SU-DHL-6 (cell line): Measurements from ENCODE around the gene RGL4.

Experiments
- H2AFZ ChIP-seq: fragments of 200-600 bp; sonication (generic); 2 replicates; pipeline ENCODE4 v1.6.1; 2014; ENCODE audit warnings: low read depth, mild to moderate bottlenecking, moderate library complexity, mixed read lengths, antibody characterized with exemption, low read length; ENCODE audit not compliant: severe bottlenecking
- H3F3A ChIP-seq: fragments of 200-600 bp; shearing (Covaris generic); 2 replicates; pipeline ENCODE4 v1.6.0; 2016; ENCODE audit warnings: antibody characterized with exemption, mild to moderate bottlenecking; ENCODE audit not compliant: insufficient read depth
- H3K27ac ChIP-seq: fragments of 200-600 bp; sonication (generic); 2 replicates; pipeline ENCODE4 v1.5.1; 2016; ENCODE audit warnings: low read depth, mild to moderate bottlenecking, low read length, moderate library complexity, mixed read lengths
- H3K27me3 ChIP-seq: fragments of 200-600 bp; sonication (generic), shearing (Covaris generic); 2 replicates; pipeline ENCODE4 v1.6.0; 2014; ENCODE audit warnings: mild to moderate bottlenecking, low read length
- H3K36me3 ChIP-seq: fragments of 200-600 bp; sonication (generic); 2 replicates; pipeline ENCODE4 v1.6.1; 2014; ENCODE audit warnings: mild to moderate bottlenecking, low read length, mixed read lengths
- H3K4me2 ChIP-seq: fragments of 300-600, 200-600 bp; shearing (Covaris generic), sonication (generic); 2 replicates; pipeline ENCODE4 v1.6.0; 2014; ENCODE audit warnings: low read length, low read depth, mild to moderate bottlenecking; ENCODE audit not compliant: poor library complexity, severe bottlenecking
- H3K4me3 ChIP-seq: fragments of 200-600 bp; sonication (generic); 2 replicates; pipeline ENCODE4 v1.5.1; 2014; ENCODE audit warnings: antibody characterized with exemption, low read length, mild to moderate bottlenecking, mixed read lengths; ENCODE audit not compliant: insufficient read depth, poor library complexity, severe bottlenecking
- H3K79me2 ChIP-seq: fragments of 200-600 bp; sonication (generic); 2 replicates; pipeline ENCODE4 v1.6.1; 2014; ENCODE audit warnings: mild to moderate bottlenecking, low read length, moderate library complexity; ENCODE audit not compliant: insufficient read depth
- H3K9ac ChIP-seq: fragments of 200-600 bp; sonication (generic); 2 replicates; pipeline ENCODE4 v1.7.0; 2014; ENCODE audit warnings: mild to moderate bottlenecking, low read length
- H3K9me2 ChIP-seq: fragments of 200-600 bp; sonication (generic); replicated peaks from 2 replicates; pipeline ENCODE4 v1.6.1; 2014; ENCODE audit warnings: low read length; ENCODE audit not compliant: insufficient read depth
- H3K9me3 ChIP-seq: fragments of 200-600 bp; sonication (generic); 2 replicates; pipeline ENCODE4 v1.6.1; 2014; ENCODE audit warnings: low read length, mixed read lengths; ENCODE audit not compliant: insufficient read depth
- H4K20me1 ChIP-seq: fragments of 200-600 bp; sonication (generic); 2 replicates; pipeline ENCODE4 v1.6.1; 2014; ENCODE audit warnings: low read depth, mild to moderate bottlenecking, antibody characterized with exemption, low read length, moderate library complexity, mixed read lengths
- EZH2phosphoT487 ChIP-seq: fragments of 200-600 bp; sonication (generic), shearing (Covaris generic); conservative IDR thresholded peaks from 2 replicates; pipeline ENCODE4 v1.6.1; 2018; ENCODE audit warnings: mild to moderate bottlenecking, antibody characterized with exemption, low read length, moderate library complexity, mixed read lengths
- TF ChIP-seq, protein P1 (sequence below): fragments of 200-600 bp; sonication (generic); IDR thresholded peaks from one replicate; pipeline ENCODE4 v1.5.1; 2017; ENCODE audit warnings: antibody characterized with exemption, mild to moderate bottlenecking, low read length, moderate library complexity; ENCODE audit not compliant: insufficient read depth, poor library complexity, severe bottlenecking

The RGL4 gene

DNA sequence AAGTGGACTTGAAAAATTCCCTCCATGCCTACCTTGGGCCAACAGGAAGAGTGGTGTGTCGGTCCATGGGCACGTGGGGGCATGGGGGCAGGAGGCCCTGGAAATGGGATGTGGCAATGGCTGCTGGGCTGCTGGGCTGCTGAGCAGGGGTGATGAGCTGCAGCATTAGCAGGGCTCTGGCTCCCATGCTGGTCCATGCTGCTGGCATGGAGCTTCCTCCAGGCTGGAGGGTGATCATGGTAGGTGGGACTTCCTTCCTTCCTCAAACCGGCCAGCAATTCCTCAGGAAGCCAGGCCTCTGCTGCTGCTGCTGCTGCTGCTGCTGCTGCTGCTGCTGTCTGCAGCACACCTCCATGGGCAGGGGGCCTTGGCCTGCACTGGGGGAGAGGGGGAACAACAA lies 4.3 kb downstream of the RGL4 start:
- no peak overlapping the region for H3K4me2 ChIP-seq
- TF ChIP-seq, protein P1, sequence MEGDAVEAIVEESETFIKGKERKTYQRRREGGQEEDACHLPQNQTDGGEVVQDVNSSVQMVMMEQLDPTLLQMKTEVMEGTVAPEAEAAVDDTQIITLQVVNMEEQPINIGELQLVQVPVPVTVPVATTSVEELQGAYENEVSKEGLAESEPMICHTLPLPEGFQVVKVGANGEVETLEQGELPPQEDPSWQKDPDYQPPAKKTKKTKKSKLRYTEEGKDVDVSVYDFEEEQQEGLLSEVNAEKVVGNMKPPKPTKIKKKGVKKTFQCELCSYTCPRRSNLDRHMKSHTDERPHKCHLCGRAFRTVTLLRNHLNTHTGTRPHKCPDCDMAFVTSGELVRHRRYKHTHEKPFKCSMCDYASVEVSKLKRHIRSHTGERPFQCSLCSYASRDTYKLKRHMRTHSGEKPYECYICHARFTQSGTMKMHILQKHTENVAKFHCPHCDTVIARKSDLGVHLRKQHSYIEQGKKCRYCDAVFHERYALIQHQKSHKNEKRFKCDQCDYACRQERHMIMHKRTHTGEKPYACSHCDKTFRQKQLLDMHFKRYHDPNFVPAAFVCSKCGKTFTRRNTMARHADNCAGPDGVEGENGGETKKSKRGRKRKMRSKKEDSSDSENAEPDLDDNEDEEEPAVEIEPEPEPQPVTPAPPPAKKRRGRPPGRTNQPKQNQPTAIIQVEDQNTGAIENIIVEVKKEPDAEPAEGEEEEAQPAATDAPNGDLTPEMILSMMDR: no peak
- no peak for TF ChIP-seq EZH2phosphoT487
- no peaks in the 10 kb centered on the region for H4K20me1 ChIP-seq
- H2AFZ ChIP-seq: no peak overlapping the region
- H3K27ac ChIP-seq: no peak overlapping the region
- H3K9ac ChIP-seq: no peak overlapping the region
- H3K79me2 ChIP-seq: peaks cover 5% of the 10 kb centered on the region; the same call in 1 of the 2 replicates
- H3F3A ChIP-seq: no peaks in the 10 kb centered on the region
- H3K9me3 ChIP-seq: no peaks in the 10 kb centered on the region
- peaks cover 11% of the 10 kb centered on the region; the same call in 1 of the 2 replicates for H3K36me3 ChIP-seq
- H3K9me2 ChIP-seq: no peaks in the 10 kb centered on the region
- H3K27me3 ChIP-seq: no peaks in the 10 kb centered on the region
- H3K4me3 ChIP-seq: no peak overlapping the region

DNA sequence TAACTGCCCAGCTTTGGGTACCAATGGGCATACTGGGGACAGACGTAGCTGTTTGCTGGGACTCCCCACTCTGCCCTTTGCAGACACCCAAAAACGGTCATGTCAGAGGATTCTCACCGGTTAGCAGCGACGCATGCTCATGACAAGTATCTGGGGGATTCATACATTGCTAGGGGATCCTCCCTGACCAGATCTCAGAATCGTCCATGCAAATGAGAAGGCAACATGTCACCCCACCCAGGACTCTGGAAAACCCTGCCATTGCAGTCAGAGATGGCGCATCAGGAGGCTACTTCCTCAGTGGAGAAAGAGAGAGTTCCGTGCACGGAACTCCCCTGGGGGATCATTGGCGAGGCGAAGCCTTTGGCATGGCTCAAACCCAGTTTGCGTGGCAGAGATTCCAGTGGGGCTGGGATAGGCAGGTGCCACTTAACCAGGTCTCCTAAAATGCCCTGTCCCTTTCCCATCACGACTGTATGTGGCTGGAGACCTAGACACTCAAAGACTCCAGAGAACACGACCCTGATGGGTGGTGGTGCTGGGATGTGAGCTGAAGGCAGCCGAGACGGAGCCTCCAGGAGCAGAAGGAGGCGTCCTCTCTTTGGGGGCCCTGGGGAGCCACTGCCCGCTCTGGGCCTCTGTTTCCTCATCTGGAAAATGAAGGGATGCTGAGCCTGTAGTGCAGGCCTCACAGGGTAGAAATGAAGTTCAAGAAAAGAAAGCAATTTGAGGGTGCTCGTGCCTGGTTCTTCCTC lies 4.9 kb downstream of the RGL4 start:
- TF ChIP-seq, protein P1: no peak
- TF ChIP-seq EZH2phosphoT487: no peak

DNA sequence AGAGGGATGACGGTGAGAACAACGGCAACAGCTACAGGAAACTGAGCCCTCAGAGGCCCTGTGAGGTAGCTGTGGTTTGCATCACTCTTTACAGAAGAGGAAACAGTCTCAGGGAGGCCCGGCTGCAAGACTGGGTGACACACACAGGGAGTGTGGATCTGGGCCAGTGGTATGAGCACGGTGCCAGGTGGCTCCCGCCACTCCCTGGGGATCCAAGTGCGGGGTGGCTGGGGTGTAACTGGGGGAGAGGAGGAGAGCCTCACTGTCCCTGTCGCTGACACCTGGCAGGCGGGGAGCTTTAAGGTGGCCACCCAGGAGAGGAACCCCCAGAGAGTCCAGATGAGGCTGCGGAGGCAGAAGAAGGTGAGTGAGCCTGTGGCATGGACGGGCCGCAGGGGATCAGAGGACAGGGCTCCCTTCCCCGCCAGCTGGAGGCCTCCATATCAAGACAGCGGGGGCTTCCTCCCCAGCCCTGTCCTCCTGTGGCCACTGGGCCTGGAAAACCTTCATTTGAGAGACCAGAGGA lies 5.6 kb downstream of the RGL4 start:
- no peak overlapping the region for H3K4me2 ChIP-seq
- H3F3A ChIP-seq: no peaks in the 10 kb centered on the region
- H3K27ac ChIP-seq: no peak overlapping the region
- no peak overlapping the region for H3K9ac ChIP-seq
- no peak overlapping the region for H3K4me3 ChIP-seq
- TF ChIP-seq, protein P1: no peak
- no peak for TF ChIP-seq EZH2phosphoT487
- peaks cover 21% of the 10 kb centered on the region; the same call in 1 of the 2 replicates for H3K36me3 ChIP-seq
- no peaks in the 10 kb centered on the region for H3K9me3 ChIP-seq
- H3K9me2 ChIP-seq: no peaks in the 10 kb centered on the region
- peaks cover 11% of the 10 kb centered on the region; the same call in 1 of the 2 replicates for H3K79me2 ChIP-seq
- H3K27me3 ChIP-seq: no peaks in the 10 kb centered on the region
- H4K20me1 ChIP-seq: no peaks in the 10 kb centered on the region
- H2AFZ ChIP-seq: no peak overlapping the region

More for the DNA sequence above, 4.9 kb downstream of the RGL4 start:
- peaks cover 5% of the 10 kb centered on the region; the same call in 1 of the 2 replicates for H3K79me2 ChIP-seq
- H4K20me1 ChIP-seq: no peaks in the 10 kb centered on the region
- no peak overlapping the region for H3K4me3 ChIP-seq
- H3K36me3 ChIP-seq: peaks cover 17% of the 10 kb centered on the region; the same call in 1 of the 2 replicates
- no peak overlapping the region for H2AFZ ChIP-seq
- H3K9me2 ChIP-seq: no peaks in the 10 kb centered on the region
- H3K9me3 ChIP-seq: no peaks in the 10 kb centered on the region
- H3K27ac ChIP-seq: no peak overlapping the region
- no peaks in the 10 kb centered on the region for H3K27me3 ChIP-seq
- H3K9ac ChIP-seq: no peak overlapping the region
- no peaks in the 10 kb centered on the region for H3F3A ChIP-seq
- H3K4me2 ChIP-seq: no peak overlapping the region
